ENCODE results near the gene TRIM62. TPM values are rescaled to one million over a fixed set of nuclear protein-coding genes. Genes with fewer than 3 reads are reported as not detected.
"Not testable (repeated sequence)": the region's sequence is repeated elsewhere in the genome, so short reads cannot be mapped to it uniquely, and the experiment has no call there.

The TRIM62 gene
- total RNA-seq, 1 experiment from 2014 or later, result 1.5 TPM

- in situ Hi-C loops (cut with HindIII; ENCODE audit: low sequenced_read_pairs), result no loop called here
- no peak for DNase-seq (ENCODE audit: low spot score)
Measured at GRCh38 chr1:33142483-33143064, 39.3 kb downstream of the TRIM62 start.

- DNase-seq (ENCODE audit: low spot score), result no peak
- in situ Hi-C loops (cut with HindIII; ENCODE audit: low sequenced_read_pairs), result no loop called here
Measured at GRCh38 chr1:33141781-33142180, 40.1 kb downstream of the TRIM62 start.

- in situ Hi-C loops (cut with HindIII; ENCODE audit: low sequenced_read_pairs), result no loop called here
- DNase-seq (ENCODE audit: low spot score), result no peak
Measured at GRCh38 chr1:33141216-33141615, 40.6 kb downstream of the TRIM62 start.

GRCh38 chr1:33140153-33141149 is 41.4 kb downstream of the TRIM62 start:
- in situ Hi-C loops (cut with HindIII; ENCODE audit: low sequenced_read_pairs), result no loop called here
- DNase-seq (ENCODE audit: low spot score), result peak; percentile 33

- in situ Hi-C loops (cut with HindIII; ENCODE audit: low sequenced_read_pairs), result no loop called here
- DNase-seq (ENCODE audit: low spot score), result peak; percentile 58
Measured at GRCh38 chr1:33137800-33138199, 44.0 kb downstream of the TRIM62 start.

GRCh38 chr1:33136041-33136440 is 45.8 kb downstream of the TRIM62 start:
- in situ Hi-C loops (cut with HindIII; ENCODE audit: low sequenced_read_pairs); DNase-seq (ENCODE audit: low spot score): not testable (repeated sequence)

GRCh38 chr1:33133478-33134105 is 48.3 kb downstream of the TRIM62 start:
- in situ Hi-C loops (cut with HindIII; ENCODE audit: low sequenced_read_pairs), result no loop called here
- DNase-seq (ENCODE audit: low spot score), result no peak

GRCh38 chr1:33132549-33132948 is 49.3 kb downstream of the TRIM62 start:
- in situ Hi-C loops (cut with HindIII; ENCODE audit: low sequenced_read_pairs), result no loop called here
- no peak for DNase-seq (ENCODE audit: low spot score)

- no peak for DNase-seq (ENCODE audit: low spot score)
- in situ Hi-C loops (cut with HindIII; ENCODE audit: low sequenced_read_pairs), result no loop called here
Measured at GRCh38 chr1:33131191-33131590, 50.7 kb downstream of the TRIM62 start.

GRCh38 chr1:33130297-33130696 is 51.5 kb downstream of the TRIM62 start:
- in situ Hi-C loops (cut with HindIII; ENCODE audit: low sequenced_read_pairs), result no loop called here
- DNase-seq (ENCODE audit: low spot score), result no peak

- DNase-seq (ENCODE audit: low spot score), result no peak
- in situ Hi-C loops (cut with HindIII; ENCODE audit: low sequenced_read_pairs), result no loop called here
Measured at GRCh38 chr1:33128781-33129180, 53.1 kb downstream of the TRIM62 start.

GRCh38 chr1:33127001-33127823 is 54.6 kb downstream of the TRIM62 start:
- peak; percentile 99 for DNase-seq (ENCODE audit: low spot score)
- in situ Hi-C loops (cut with HindIII; ENCODE audit: low sequenced_read_pairs), result no loop called here

GRCh38 chr1:33126411-33127000 is 55.3 kb downstream of the TRIM62 start:
- DNase-seq (ENCODE audit: low spot score), result no peak
- in situ Hi-C loops (cut with HindIII; ENCODE audit: low sequenced_read_pairs), result no loop called here

- DNase-seq (ENCODE audit: low spot score); in situ Hi-C loops (cut with HindIII; ENCODE audit: low sequenced_read_pairs): not testable (repeated sequence)
Measured at GRCh38 chr1:33124647-33125046, 57.2 kb downstream of the TRIM62 start.

GRCh38 chr1:33123266-33123665 is 58.6 kb downstream of the TRIM62 start:
- no peak for DNase-seq (ENCODE audit: low spot score)
- in situ Hi-C loops (cut with HindIII; ENCODE audit: low sequenced_read_pairs), result no loop called here

- no peak for DNase-seq (ENCODE audit: low spot score)
- in situ Hi-C loops (cut with HindIII; ENCODE audit: low sequenced_read_pairs), result no loop called here
Measured at GRCh38 chr1:33122483-33123178, 59.2 kb downstream of the TRIM62 start.

- no peak for DNase-seq (ENCODE audit: low spot score)
- in situ Hi-C loops (cut with HindIII; ENCODE audit: low sequenced_read_pairs), result no loop called here
Measured at GRCh38 chr1:33121728-33122127, 60.1 kb downstream of the TRIM62 start.
